Measurements from ENCODE around the gene NANP.

DNA sequence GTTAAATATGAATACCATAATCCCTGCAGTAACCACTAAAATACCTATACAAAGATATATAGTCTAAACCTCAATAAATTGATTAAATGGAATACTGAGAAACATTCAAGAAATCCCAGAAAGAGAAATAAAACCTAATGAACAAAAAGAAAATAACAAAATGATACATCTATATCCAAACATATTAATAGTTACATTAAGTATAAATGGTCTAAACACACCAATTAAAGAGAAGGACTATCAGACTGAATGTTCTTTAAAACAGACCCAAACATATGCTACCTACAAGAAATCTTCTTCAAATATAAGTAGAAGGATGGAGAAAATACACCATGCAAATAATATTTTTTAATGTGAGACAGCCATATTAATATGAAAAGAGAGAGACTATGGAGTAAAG lies 60.5 kb downstream of the NANP start:
- TF ChIP-seq POLR2A (IDR thresholded peaks at IDR 0.05) = no peak
- TF ChIP-seq, protein P1, sequence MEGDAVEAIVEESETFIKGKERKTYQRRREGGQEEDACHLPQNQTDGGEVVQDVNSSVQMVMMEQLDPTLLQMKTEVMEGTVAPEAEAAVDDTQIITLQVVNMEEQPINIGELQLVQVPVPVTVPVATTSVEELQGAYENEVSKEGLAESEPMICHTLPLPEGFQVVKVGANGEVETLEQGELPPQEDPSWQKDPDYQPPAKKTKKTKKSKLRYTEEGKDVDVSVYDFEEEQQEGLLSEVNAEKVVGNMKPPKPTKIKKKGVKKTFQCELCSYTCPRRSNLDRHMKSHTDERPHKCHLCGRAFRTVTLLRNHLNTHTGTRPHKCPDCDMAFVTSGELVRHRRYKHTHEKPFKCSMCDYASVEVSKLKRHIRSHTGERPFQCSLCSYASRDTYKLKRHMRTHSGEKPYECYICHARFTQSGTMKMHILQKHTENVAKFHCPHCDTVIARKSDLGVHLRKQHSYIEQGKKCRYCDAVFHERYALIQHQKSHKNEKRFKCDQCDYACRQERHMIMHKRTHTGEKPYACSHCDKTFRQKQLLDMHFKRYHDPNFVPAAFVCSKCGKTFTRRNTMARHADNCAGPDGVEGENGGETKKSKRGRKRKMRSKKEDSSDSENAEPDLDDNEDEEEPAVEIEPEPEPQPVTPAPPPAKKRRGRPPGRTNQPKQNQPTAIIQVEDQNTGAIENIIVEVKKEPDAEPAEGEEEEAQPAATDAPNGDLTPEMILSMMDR (IDR thresholded peaks at IDR 0.05) = no peak
- no peak for TF ChIP-seq POLR2AphosphoS5 (IDR thresholded peaks at IDR 0.05; ENCODE audit: insufficient read depth in 1 of 2, low read depth in 1 of 2)
